Activated naive CD4-positive, alpha-beta T cell treated with anti-CD3 and anti-CD28 coated beads for 36 hours (primary cell): ENCODE measurements around the gene CUTA. TPM values are rescaled to one million over a fixed set of nuclear protein-coding genes. Genes with fewer than 3 reads are reported as not detected.

Experiments used
- CTCF ChIA-PET: fragments of 350-600 bp; sonication (Branson Sonifier 250); formaldehyde crosslinking; loops from one replicate; lab custom pipeline; 2021; ENCODE audit warnings: antibody characterized with exemption; lab: Charles Lee
- DNase-seq: peaks from one replicate; pipeline ENCODE4 v3.0.0-alpha.2; 2020
- H3K27ac Mint-ChIP-seq: one replicate; pipeline ENCODE4 v1.8.0; 2021; ENCODE audit warnings: mild to moderate bottlenecking, mixed read lengths
- H3K27me3 Mint-ChIP-seq: one replicate; pipeline ENCODE4 v1.8.0; 2021; ENCODE audit warnings: low read depth, mixed read lengths
- H3K36me3 Mint-ChIP-seq: one replicate; pipeline ENCODE4 v1.8.0; 2021; ENCODE audit warnings: low read depth, mixed read lengths
- H3K4me1 Mint-ChIP-seq: one replicate; pipeline ENCODE4 v1.8.0; 2021; ENCODE audit warnings: low read depth, mixed read lengths
- H3K4me3 Mint-ChIP-seq: one replicate; pipeline ENCODE4 v1.8.0; 2021; ENCODE audit warnings: mild to moderate bottlenecking, moderate library complexity, mixed read lengths
- H3K9me3 Mint-ChIP-seq: one replicate; pipeline ENCODE4 v1.8.0; 2021; ENCODE audit warnings: mixed read lengths
- intact Hi-C: fragments of 100-400 bp; cut with micrococcal nuclease; formaldehyde crosslinking; loops from one replicate; pipeline ENCODE4 v1.15.1; 2023
- total RNA-seq, 2 experiments: library from RNA; stranded (reverse); gene quantifications; one replicate each; pipeline ENCODE4 v1.2.3, GENCODE V29; 2021

Gene CUTA
- total RNA-seq, 2 experiments from 2014 or later, result 163 to 181 TPM

DNA sequence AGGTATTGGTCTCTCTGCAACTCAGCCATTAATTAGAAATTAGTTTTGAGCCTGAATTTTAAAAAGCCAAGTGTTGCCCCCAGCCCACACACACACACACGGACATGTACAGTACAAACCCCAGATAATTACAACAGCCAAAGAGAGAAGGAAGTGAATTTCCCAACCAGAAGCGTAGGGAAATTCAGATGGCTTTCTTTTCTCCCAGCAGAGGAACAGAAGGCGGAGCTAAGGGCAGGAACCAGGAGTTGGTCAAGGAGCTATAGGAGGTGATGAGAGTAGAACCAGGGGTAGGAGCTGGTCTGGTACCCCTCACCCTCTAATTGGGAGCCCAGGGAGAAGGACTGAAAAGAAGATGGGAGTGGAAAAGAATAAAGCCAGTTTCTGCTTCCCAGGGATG is 32.5 kb upstream of the CUTA start:
- peaks cover 27% of the 10 kb centered on the region for H3K4me1 Mint-ChIP-seq
- H3K9me3 Mint-ChIP-seq, result no peaks in the 10 kb centered on the region
- no peak overlapping the region for H3K4me3 Mint-ChIP-seq
- H3K27ac Mint-ChIP-seq, result peak overlapping the region; percentile 20
- DNase-seq, result no peak
- H3K36me3 Mint-ChIP-seq, result peaks cover 11% of the 10 kb centered on the region
- H3K27me3 Mint-ChIP-seq, result no peaks in the 10 kb centered on the region
- CTCF ChIA-PET, result interaction anchor here (0.6 to 1.3 kb wide), 2 partner anchors 24 to 115 kb away, joined by 4 read pairs; no protein-coding TSS in a partner anchor
- intact Hi-C loops, result no loop called here

DNA sequence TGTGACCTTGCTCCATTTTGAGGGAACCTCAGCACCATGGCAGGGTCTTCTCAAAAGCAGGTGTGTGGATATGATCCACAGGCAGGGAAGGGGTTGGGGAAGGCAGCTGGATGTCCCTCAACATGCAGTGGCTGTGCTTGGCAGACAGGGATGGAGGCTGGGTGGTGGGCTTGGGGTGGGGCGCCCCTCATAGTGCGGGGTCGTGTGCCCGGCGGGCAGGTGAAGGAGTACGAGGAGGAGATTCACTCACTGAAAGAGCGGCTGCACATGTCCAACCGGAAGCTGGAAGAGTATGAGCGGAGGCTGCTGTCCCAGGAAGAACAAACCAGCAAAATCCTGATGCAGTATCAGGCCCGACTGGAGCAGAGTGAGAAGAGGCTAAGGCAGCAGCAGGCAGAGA is 28.4 kb upstream of the CUTA start:
- Mint-ChIP-seq H3K4me1 (peaks cover 4% of the 10 kb centered on the region), H3K27me3 (no peaks in the 10 kb centered on the region), H3K9me3 (no peaks in the 10 kb centered on the region), H3K27ac (peak overlapping the region; percentile 21), H3K4me3 (no peak overlapping the region), H3K36me3 (peaks cover 11% of the 10 kb centered on the region)
- CTCF ChIA-PET, result no interaction called here
- DNase-seq, result no peak
- intact Hi-C loops, result no loop called here

DNA sequence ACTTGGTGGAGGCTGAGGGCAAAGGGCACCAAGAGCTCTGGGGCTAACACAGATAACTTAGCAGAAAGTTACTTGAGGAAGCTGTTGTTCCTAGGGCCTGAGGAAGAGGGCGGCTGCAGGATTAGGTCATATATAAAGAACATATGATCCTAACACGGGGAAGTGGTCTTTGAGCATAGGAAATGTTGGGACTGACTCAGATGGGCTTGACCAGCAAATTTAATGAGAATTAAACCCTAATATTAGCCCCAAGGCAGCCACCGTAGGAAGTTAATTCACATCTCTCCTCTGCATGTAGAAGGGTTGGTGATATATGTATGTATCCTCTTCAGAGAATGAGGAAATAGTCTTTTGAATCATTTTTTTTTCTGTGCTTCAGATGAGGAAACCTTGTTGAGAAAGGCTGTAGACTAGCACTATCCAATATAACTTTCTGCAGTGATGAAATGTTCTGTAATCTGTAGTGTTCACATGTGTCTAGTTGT is 27.3 kb upstream of the CUTA start:
- DNase-seq, result no peak
- H3K4me3 Mint-ChIP-seq, result no peak overlapping the region
- intact Hi-C loops, result no loop called here
- CTCF ChIA-PET, result no interaction called here
- H3K9me3 Mint-ChIP-seq, result no peaks in the 10 kb centered on the region
- H3K4me1 Mint-ChIP-seq, result no peaks in the 10 kb centered on the region
- H3K27ac Mint-ChIP-seq, result no peak overlapping the region
- H3K27me3 Mint-ChIP-seq, result no peaks in the 10 kb centered on the region
- peaks cover 11% of the 10 kb centered on the region for H3K36me3 Mint-ChIP-seq

DNA sequence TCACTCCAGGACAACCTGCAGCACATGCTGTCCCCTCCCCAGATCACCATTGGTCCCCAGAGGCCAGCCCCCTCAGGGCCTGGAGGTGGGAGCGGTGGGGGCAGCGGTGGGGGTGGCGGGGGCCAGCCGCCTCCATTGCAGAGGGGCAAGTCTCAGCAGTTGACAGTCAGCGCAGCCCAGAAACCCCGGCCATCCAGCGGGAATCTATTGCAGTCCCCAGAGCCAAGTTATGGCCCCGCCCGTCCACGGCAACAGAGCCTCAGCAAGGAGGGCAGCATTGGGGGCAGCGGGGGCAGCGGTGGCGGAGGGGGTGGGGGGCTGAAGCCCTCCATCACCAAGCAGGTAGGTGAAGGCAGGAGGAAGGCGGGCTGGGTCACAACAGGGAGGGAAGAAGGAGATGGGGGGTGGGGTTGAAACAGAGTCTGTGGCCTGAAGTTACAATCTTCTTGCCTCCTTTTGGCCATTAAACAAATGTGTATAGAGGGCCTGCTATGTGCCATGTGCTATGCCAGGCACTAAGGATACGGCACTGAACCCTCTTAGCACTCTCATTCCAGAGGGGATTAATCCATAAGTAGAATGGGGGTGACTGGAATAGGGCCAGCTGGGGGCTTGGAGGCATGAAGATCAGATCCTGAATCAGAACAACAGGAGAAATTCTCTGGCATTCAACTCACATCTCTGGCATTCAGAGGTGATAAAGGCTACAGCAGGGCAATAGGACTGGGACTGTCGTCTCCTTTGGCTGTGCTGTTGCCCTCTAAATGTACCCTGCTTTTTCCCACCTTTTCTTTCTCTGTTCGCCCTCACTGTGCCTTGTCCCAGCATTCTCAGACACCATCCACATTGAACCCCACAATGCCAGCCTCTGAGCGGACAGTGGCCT is 26.0 kb upstream of the CUTA start:
- Mint-ChIP-seq H3K4me1 (no peaks in the 10 kb centered on the region), H3K36me3 (peaks cover 14% of the 10 kb centered on the region), H3K4me3 (no peak overlapping the region), H3K27me3 (no peaks in the 10 kb centered on the region), H3K27ac (no peak overlapping the region), H3K9me3 (no peaks in the 10 kb centered on the region)
- CTCF ChIA-PET, result interaction anchor here (0.9 kb wide), 1 partner anchor 25 kb away, joined by 3 read pairs; no protein-coding TSS in a partner anchor
- DNase-seq, result no peak
- intact Hi-C loops, result no loop called here

GRCh38 chr6:33443025-33443424 is 25.1 kb upstream of the CUTA start:
- Mint-ChIP-seq H3K36me3 (peaks cover 16% of the 10 kb centered on the region), H3K27me3 (no peaks in the 10 kb centered on the region), H3K4me1 (no peaks in the 10 kb centered on the region), H3K9me3 (no peaks in the 10 kb centered on the region), H3K4me3 (no peak overlapping the region), H3K27ac (no peak overlapping the region)
- intact Hi-C loops, result no loop called here
- no peak for DNase-seq
- CTCF ChIA-PET, result no interaction called here

DNA sequence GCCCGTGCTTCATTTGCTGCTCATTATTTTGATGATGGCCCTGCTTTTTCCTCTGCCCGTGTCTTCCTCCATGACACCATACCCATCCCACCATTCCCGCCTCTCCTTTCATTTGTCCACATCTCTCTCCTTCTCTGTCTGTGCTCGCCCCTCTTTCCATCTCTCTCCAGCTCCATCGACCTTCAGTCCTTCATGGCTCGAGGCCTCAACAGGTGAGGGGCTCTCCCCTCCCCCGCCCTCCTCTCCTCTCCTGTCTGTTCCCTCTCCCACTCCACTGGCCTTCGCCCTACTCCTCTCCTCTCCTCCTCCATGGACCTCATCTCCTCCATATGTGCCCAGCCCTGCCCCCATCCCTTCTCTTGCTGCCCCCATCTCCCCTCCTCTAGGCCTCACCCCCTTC is 24.4 kb upstream of the CUTA start:
- DNase-seq, result no peak
- Mint-ChIP-seq H3K9me3 (no peaks in the 10 kb centered on the region), H3K27ac (no peak overlapping the region), H3K27me3 (no peaks in the 10 kb centered on the region), H3K36me3 (peaks cover 12% of the 10 kb centered on the region), H3K4me3 (no peak overlapping the region), H3K4me1 (no peaks in the 10 kb centered on the region)
- intact Hi-C loops, result no loop called here
- CTCF ChIA-PET, result no interaction called here

GRCh38 chr6:33441457-33441856 is 23.6 kb upstream of the CUTA start:
- H3K4me3 Mint-ChIP-seq, result no peak overlapping the region
- H3K36me3 Mint-ChIP-seq, result peaks cover 13% of the 10 kb centered on the region
- no peak overlapping the region for H3K27ac Mint-ChIP-seq
- DNase-seq, result no peak
- intact Hi-C loops, result no loop called here
- no peaks in the 10 kb centered on the region for H3K9me3 Mint-ChIP-seq
- H3K27me3 Mint-ChIP-seq, result no peaks in the 10 kb centered on the region
- CTCF ChIA-PET, result interaction anchor here (0.5 to 1.0 kb wide), 2 partner anchors 17 to 57 kb away, joined by 3 read pairs; no protein-coding TSS in a partner anchor
- no peaks in the 10 kb centered on the region for H3K4me1 Mint-ChIP-seq

GRCh38 chr6:33440649-33441309 is 22.9 kb upstream of the CUTA start:
- H3K4me3 Mint-ChIP-seq, result no peak overlapping the region
- no peak for DNase-seq
- H3K9me3 Mint-ChIP-seq, result no peaks in the 10 kb centered on the region
- no peaks in the 10 kb centered on the region for H3K27me3 Mint-ChIP-seq
- H3K27ac Mint-ChIP-seq, result no peak overlapping the region
- CTCF ChIA-PET, result interaction anchor here (0.5 to 1.0 kb wide), 2 partner anchors 18 to 56 kb away, joined by 3 read pairs; no protein-coding TSS in a partner anchor
- intact Hi-C loops, result no loop called here
- no peaks in the 10 kb centered on the region for H3K4me1 Mint-ChIP-seq
- H3K36me3 Mint-ChIP-seq, result peaks cover 14% of the 10 kb centered on the region

GRCh38 chr6:33439956-33440648 is 22.2 kb upstream of the CUTA start:
- no peak overlapping the region for H3K4me3 Mint-ChIP-seq
- no peaks in the 10 kb centered on the region for H3K27me3 Mint-ChIP-seq
- no peak for DNase-seq
- no peak overlapping the region for H3K27ac Mint-ChIP-seq
- H3K4me1 Mint-ChIP-seq, result no peaks in the 10 kb centered on the region
- H3K36me3 Mint-ChIP-seq, result peaks cover 17% of the 10 kb centered on the region
- intact Hi-C loops, result no loop called here
- CTCF ChIA-PET, result interaction anchor here (0.6 to 0.8 kb wide), 2 partner anchors 140 to 1365 kb away, joined by 3 read pairs; partner anchors contain the start of gene BAK1
- H3K9me3 Mint-ChIP-seq, result no peaks in the 10 kb centered on the region

DNA sequence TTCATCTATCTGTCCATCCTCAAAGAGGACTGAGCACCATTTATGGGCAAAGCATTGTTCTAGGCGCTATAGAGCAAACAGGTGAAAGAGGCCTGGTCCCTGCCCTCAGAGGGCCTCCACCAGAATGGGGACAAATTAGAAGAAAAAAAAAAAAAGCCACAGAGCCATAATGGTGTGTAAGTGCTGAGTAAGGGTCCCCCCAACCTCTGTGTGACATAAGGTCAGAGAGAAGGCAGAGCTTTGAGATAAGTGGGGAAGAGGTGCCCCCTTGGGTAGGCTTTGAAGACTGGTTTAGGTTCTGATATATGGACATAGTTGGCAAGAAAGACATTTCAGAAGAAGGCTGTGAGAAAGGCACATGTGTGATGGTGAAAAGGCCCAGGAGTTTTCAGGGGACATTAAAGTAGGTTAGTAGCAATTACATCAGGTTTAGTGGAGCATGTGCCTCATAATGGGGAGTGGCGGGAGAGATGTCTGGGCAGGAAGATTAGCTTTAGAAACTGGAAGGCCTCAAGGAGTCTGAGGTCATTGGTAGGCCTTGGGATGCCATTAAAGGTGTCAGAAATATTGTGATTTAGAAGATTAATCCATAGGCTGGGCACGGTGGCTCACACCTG is 21.2 kb upstream of the CUTA start:
- intact Hi-C loops, result no loop called here
- no peaks in the 10 kb centered on the region for H3K27me3 Mint-ChIP-seq
- CTCF ChIA-PET, result interaction anchor here (0.8 kb wide), 1 partner anchor 141 kb away, joined by 3 read pairs; the partner anchor contains the start of gene BAK1
- no peak for DNase-seq
- peaks cover 18% of the 10 kb centered on the region for H3K36me3 Mint-ChIP-seq
- H3K4me3 Mint-ChIP-seq, result no peak overlapping the region
- no peaks in the 10 kb centered on the region for H3K9me3 Mint-ChIP-seq
- H3K27ac Mint-ChIP-seq, result no peak overlapping the region
- H3K4me1 Mint-ChIP-seq, result no peaks in the 10 kb centered on the region

GRCh38 chr6:33437666-33438065 is 19.8 kb upstream of the CUTA start:
- no peak for DNase-seq
- Mint-ChIP-seq H3K4me1 (peaks cover 5% of the 10 kb centered on the region), H3K4me3 (no peak overlapping the region), H3K9me3 (no peaks in the 10 kb centered on the region), H3K27me3 (no peaks in the 10 kb centered on the region), H3K36me3 (peaks cover 23% of the 10 kb centered on the region), H3K27ac (no peak overlapping the region)
- intact Hi-C loops, result no loop called here
- CTCF ChIA-PET, result interaction anchor here (1.5 kb wide), 1 partner anchor 95 kb away, joined by 4 read pairs; no protein-coding TSS in a partner anchor
